Measurements from ENCODE around the gene WEE1. TPM values are rescaled to one million over a fixed set of nuclear protein-coding genes. Genes with fewer than 3 reads are reported as not detected.

WEE1 gene
- total RNA-seq, 1 donor, result 51.1 TPM

DNA sequence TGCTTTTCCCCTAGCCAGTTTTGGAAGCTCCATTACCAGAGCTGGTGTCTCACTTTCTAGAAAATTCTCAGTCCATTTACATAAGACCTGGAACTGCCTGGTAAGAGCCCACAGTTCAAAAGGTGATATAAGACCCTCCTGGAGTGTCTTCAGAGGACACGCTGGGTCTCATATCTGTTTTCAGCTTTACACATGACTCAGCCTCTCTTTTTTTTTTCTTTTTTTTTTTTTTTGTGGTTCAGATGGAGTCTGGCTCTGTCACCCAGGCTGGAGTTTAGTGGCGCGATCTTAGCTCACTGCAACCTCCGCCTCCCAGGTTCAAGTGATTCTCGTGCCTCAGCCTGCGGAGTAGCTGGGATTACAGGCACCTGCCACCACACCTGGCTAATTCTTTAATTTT, 30.7 kb downstream of the WEE1 start:
- DNase-seq (ENCODE audit: low read depth), result no peak
- TF ChIP-seq, protein P1, sequence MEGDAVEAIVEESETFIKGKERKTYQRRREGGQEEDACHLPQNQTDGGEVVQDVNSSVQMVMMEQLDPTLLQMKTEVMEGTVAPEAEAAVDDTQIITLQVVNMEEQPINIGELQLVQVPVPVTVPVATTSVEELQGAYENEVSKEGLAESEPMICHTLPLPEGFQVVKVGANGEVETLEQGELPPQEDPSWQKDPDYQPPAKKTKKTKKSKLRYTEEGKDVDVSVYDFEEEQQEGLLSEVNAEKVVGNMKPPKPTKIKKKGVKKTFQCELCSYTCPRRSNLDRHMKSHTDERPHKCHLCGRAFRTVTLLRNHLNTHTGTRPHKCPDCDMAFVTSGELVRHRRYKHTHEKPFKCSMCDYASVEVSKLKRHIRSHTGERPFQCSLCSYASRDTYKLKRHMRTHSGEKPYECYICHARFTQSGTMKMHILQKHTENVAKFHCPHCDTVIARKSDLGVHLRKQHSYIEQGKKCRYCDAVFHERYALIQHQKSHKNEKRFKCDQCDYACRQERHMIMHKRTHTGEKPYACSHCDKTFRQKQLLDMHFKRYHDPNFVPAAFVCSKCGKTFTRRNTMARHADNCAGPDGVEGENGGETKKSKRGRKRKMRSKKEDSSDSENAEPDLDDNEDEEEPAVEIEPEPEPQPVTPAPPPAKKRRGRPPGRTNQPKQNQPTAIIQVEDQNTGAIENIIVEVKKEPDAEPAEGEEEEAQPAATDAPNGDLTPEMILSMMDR (IDR thresholded peaks at IDR 0.05; ENCODE audit: insufficient read depth, low read length), result no peak

DNA sequence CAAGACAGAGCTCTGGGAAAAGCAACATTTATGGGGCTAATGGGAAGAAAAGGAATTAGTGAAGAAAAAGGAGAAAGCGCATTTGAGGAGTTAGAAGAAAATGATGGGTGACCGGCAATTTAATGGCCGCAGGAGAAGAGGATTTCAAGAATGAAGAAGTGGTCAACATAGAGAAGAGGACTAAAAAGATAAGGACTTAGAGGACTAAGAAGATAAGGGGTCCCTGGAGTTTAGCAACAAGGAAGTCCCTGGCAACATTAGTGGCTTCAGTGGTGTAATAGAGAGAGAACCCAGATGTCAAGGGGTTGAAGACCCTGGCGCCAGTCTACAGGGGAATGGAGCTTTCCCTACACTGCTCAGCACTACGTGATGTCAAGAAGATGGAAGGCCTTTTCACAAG, 32.3 kb downstream of the WEE1 start:
- no peak for DNase-seq (ENCODE audit: low read depth)
- no peak overlapping the region for H3K4me3 ChIP-seq (ENCODE audit: low read depth, low read length)
- TF ChIP-seq, protein P1 (IDR thresholded peaks at IDR 0.05; ENCODE audit: insufficient read depth, low read length), result no peak

More for the DNA sequence above, 30.7 kb downstream of the WEE1 start:
- H3K4me3 ChIP-seq (ENCODE audit: low read depth, low read length), result no peak overlapping the region

DNA sequence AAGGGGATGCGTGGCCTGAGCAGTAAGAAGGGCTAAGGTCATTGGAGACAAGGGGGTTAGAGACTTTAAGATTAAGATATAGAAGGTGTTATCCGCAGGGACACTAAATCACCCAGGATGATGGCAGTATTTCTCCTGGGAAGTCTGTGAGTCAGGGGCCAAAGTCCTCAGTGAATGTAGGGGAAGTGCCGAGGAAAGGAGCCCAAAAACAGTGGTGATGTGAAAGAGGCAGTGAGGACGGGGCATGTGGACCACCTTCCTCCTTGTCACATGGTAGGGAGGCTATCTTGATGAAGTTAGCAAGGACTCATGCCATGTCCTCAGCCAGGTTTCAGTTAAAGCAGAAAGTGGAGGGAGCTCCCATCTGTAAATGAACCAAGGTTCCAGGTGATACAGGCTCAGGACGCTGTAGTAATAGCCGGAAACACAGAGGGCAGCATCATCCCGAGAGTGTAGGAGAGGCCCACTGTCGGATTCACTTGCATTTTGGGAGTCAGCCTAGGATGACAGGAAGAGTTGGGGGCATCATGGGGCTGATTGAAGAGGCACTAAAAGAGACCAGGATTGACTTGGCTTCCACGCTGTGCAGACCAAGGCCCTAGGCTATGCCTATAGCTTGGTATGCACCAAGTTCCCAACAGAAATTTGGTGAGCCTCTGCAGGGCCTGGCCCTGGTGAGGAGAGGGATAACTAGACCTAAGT, 33.5 kb downstream of the WEE1 start:
- DNase-seq (ENCODE audit: low read depth), result no peak
- H3K4me3 ChIP-seq (ENCODE audit: low read depth, low read length), result no peak overlapping the region
- TF ChIP-seq, protein P1 (IDR thresholded peaks at IDR 0.05; ENCODE audit: insufficient read depth, low read length), result no peak

DNA sequence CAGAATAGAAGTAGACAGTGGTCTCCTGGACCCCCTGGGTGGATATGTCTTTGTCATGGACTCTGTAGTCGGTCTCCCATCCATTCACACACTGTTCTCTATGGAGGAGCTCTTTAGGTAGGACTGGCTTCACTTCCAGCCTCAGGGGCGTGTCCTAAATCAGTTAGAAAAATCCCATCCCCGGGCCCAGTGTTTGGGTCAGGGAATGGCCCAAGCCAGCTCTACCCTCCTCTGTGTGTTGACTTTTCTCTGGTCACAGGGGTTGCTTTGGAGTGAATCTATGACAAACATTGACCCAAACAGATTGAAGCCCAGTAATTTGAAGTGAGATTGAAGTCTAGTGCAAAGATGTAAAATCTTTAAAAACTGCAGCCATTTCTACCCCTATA, 34.0 kb downstream of the WEE1 start:
- no peak for DNase-seq (ENCODE audit: low read depth)
- TF ChIP-seq, protein P1 (IDR thresholded peaks at IDR 0.05; ENCODE audit: insufficient read depth, low read length), result no peak
- no peak overlapping the region for H3K4me3 ChIP-seq (ENCODE audit: low read depth, low read length)

DNA sequence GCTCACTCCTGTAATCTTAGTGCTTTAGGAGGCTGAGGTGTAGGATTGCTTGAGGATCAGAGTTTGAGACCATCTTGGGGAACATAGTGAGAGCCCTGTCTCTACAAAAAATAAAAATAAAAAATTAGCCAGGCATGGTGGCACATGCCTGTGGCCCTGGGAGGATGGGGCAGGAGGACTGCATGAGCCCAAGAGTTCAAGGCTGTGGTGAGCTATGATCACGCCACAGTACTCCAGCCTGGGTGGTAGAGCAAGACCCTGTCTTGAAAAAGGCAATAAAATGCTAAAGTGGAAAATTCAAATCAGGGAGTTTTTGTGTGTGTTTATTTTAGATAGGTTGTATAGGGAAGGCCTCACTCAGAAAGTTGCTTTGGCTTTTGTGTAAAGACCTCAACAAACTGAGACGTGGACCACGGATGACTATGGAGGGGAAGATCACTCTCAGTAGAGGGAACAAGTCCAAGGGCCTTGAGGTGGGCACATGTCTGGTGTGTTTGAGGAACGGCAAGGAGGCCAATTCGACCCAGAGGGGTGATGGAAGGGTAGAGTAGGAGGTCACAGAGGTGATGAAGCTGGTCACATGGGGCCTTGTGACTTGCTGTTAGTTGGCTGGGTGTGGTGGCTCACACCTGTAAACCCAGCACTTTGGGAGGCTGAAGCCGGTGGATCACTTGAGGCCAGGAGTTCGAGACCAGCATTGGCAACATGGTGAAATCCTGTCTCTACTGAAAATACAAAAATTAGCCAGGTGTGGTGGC, 35.7 kb downstream of the WEE1 start:
- no peak overlapping the region for H3K4me3 ChIP-seq (ENCODE audit: low read depth, low read length)
- TF ChIP-seq, protein P1 (IDR thresholded peaks at IDR 0.05; ENCODE audit: insufficient read depth, low read length), result no peak
- no peak for DNase-seq (ENCODE audit: low read depth)

DNA sequence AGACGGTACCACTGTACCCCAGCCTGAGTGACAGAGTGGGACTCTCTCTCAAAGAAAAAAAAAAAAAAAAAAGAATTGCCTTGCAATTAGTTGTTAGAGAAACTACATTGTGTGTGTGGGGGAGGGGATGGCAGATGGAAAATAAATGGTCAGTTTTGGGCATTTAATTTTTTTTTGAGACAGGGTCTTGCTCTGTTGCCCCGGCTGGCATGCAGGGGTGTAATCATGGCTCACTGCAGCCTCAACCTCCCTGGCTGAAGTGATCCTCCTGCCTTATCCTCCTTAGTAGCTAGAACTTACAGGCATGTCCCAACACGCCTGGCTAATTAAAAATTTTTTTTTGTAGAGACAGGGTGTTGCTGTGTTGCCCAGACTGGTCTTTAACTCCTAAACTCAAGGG, 36.4 kb downstream of the WEE1 start:
- no peak for DNase-seq (ENCODE audit: low read depth)
- no peak overlapping the region for H3K4me3 ChIP-seq (ENCODE audit: low read depth, low read length)
- TF ChIP-seq, protein P1 (IDR thresholded peaks at IDR 0.05; ENCODE audit: insufficient read depth, low read length), result no peak

Measured in fibroblast of the aortic adventitia (primary cell).